Neural cell (in vitro differentiated cells): ENCODE data around the gene DDX25. TPM values are rescaled to one million over a fixed set of nuclear protein-coding genes. Genes with fewer than 3 reads are reported as not detected.

Experiments
- H2AFZ ChIP-seq: fragments of 200-600, 300-800 bp; sonication (generic), shearing (Covaris generic); 2 replicates; pipeline ENCODE4 v1.6.0; 2014; ENCODE audit warnings: low read depth, mild to moderate bottlenecking, antibody characterized with exemption, low read length, moderate library complexity
- H3F3A ChIP-seq: fragments of 200-600 bp; shearing (Covaris generic); 2 replicates; pipeline ENCODE4 v1.6.1; 2016; ENCODE audit warnings: mild to moderate bottlenecking, moderate library complexity, mixed read lengths, antibody characterized with exemption, low read length; ENCODE audit not compliant: insufficient read depth, poor library complexity, severe bottlenecking
- H3K27ac ChIP-seq: fragments of 200-600, 300-800 bp; sonication (generic), shearing (Covaris generic); 2 replicates; pipeline ENCODE4 v1.5.1; 2014; ENCODE audit warnings: mild to moderate bottlenecking, low read length, moderate library complexity
- H3K27me3 ChIP-seq: fragments of 300-800, 200-600 bp; sonication (generic), shearing (Covaris generic); 2 replicates; pipeline ENCODE4 v1.6.0; 2014; ENCODE audit warnings: mild to moderate bottlenecking, low read depth, low read length, moderate library complexity; ENCODE audit not compliant: insufficient read depth
- H3K36me3 ChIP-seq: fragments of 300-800, 200-600 bp; sonication (generic), shearing (Covaris generic); 2 replicates; pipeline ENCODE4 v1.5.1; 2014; ENCODE audit warnings: mild to moderate bottlenecking, antibody characterized with exemption, low read length, moderate library complexity; ENCODE audit not compliant: insufficient read depth
- H3K4me2 ChIP-seq: fragments of 300-800, 200-600 bp; sonication (generic), shearing (Covaris generic); 2 replicates; pipeline ENCODE4 v1.6.0; 2014; ENCODE audit warnings: mild to moderate bottlenecking, low read length
- H3K4me3 ChIP-seq: fragments of 300-800, 200-600 bp; sonication (generic), shearing (Covaris generic); 2 replicates; pipeline ENCODE4 v1.5.1; 2014; ENCODE audit warnings: mild to moderate bottlenecking, low read length, moderate library complexity
- H3K79me2 ChIP-seq: fragments of 200-600 bp; shearing (Covaris generic); replicated peaks from 2 replicates; pipeline ENCODE4 v1.6.0; 2014; ENCODE audit warnings: mild to moderate bottlenecking, low read length, moderate library complexity; ENCODE audit not compliant: insufficient read depth
- H3K9ac ChIP-seq: fragments of 300-800, 200-600 bp; sonication (generic), shearing (Covaris generic); 2 replicates; pipeline ENCODE4 v1.6.1; 2016; ENCODE audit warnings: mild to moderate bottlenecking, low read length, mixed read lengths
- H3K9me2 ChIP-seq: fragments of 200-600 bp; shearing (Covaris generic); 2 replicates; pipeline ENCODE4 v1.6.1; 2016; ENCODE audit warnings: mild to moderate bottlenecking, low read length, mixed read lengths; ENCODE audit not compliant: insufficient read depth
- H3K9me3 ChIP-seq: fragments of 200-600, 300-800 bp; sonication (generic), shearing (Covaris generic); 2 replicates; pipeline ENCODE4 v1.6.1; 2016; ENCODE audit warnings: mild to moderate bottlenecking, mixed run types, low read length, moderate library complexity, mixed read lengths
- H4K20me1 ChIP-seq: fragments of 200-600 bp; shearing (Covaris generic); 2 replicates; pipeline ENCODE4 v1.6.1; 2016; ENCODE audit warnings: mild to moderate bottlenecking, mixed run types; ENCODE audit not compliant: insufficient read depth
- EP300 ChIP-seq: fragments of 450-650 bp; conservative IDR thresholded peaks from 2 replicates; pipeline ENCODE4 v1.6.1; 2014; ENCODE audit warnings: antibody characterized with exemption, mild to moderate bottlenecking, moderate library complexity; ENCODE audit not compliant: poor library complexity, severe bottlenecking
- EZH2 ChIP-seq: fragments of 200-600, 300-800 bp; shearing (Covaris generic), sonication (generic); IDR thresholded peaks from 2 replicates; pipeline ENCODE4 v1.6.1; 2014; ENCODE audit warnings: antibody characterized with exemption, low read length, borderline replicate concordance, mild to moderate bottlenecking; ENCODE audit not compliant: insufficient read depth, poor library complexity, severe bottlenecking
- MXI1 ChIP-seq: fragments of 450-650 bp; conservative IDR thresholded peaks from 2 replicates; pipeline ENCODE4 v1.6.1; 2014; ENCODE audit warnings: antibody characterized with exemption, mild to moderate bottlenecking; ENCODE audit not compliant: poor library complexity, severe bottlenecking
- POLR2AphosphoS5 ChIP-seq: IDR thresholded peaks from 2 replicates; pipeline ENCODE4 v1.6.1; 2012
- RAD21 ChIP-seq: fragments of 450-650 bp; conservative IDR thresholded peaks from 2 replicates; pipeline ENCODE4 v1.6.1; 2014; ENCODE audit warnings: antibody characterized with exemption, mild to moderate bottlenecking, moderate library complexity
- SMC3 ChIP-seq: fragments of 450-650 bp; conservative IDR thresholded peaks from 2 replicates; pipeline ENCODE4 v1.6.1; 2014; ENCODE audit warnings: antibody characterized with exemption, mild to moderate bottlenecking, moderate library complexity; ENCODE audit not compliant: poor library complexity
- TAF1 ChIP-seq: IDR thresholded peaks from 2 replicates; pipeline ENCODE4 v1.6.1; 2012; ENCODE audit warnings: low read depth
- polyA plus RNA-seq: library from polyadenylated mRNA; depleted of rRNA; stranded (reverse); fragments of >200 nt; gene quantifications from 2 replicates; pipeline ENCODE4 v1.2.3, GENCODE V29; 2014
- TF ChIP-seq, protein P1 (sequence below): fragments of 450-650 bp; IDR thresholded peaks from 2 replicates; pipeline ENCODE4 v1.5.1; 2014; ENCODE audit warnings: antibody characterized with exemption, mild to moderate bottlenecking, moderate library complexity; ENCODE audit not compliant: poor library complexity, severe bottlenecking

The DDX25 gene
- polyA plus RNA-seq, 1 donor from 2014 or later: 66.4 TPM

DNA sequence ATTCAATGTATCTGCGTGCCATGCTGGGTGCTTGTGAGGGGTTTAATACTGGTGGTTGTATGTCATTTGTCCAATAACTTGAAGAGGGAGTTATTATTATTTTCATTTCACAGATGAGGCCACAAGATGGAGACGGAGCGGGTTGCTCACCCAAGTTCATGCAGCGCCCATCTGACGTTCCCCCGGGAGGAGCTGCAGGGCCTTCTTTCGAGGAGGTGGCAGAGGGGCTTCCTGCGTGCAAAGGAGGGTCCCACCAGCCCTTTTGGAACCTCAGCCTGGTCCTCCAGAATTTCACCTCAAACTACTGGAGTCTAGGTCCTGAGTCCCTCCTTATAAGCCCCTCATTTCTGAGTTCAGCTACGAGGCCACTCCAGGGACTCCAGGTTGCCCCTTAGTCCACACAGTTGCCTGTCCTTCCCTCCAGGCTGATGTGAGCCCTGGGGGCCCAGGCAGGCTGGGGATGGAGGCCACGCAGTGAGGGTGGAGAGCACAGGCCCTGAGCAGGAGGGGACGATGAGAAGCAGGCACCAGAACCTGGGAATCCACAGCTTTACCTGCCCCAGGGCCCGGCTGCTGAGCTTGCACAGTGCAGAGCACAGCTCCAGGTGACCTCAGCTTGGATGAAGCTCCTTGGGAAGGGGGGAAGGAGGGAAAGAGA lies 38.6 kb downstream of the DDX25 start:
- H3K4me3 ChIP-seq: no peak overlapping the region
- no peaks in the 10 kb centered on the region for H3K79me2 ChIP-seq
- no peak overlapping the region for H3K27ac ChIP-seq
- H3F3A ChIP-seq: no peaks in the 10 kb centered on the region
- H3K9me2 ChIP-seq: no peaks in the 10 kb centered on the region
- no peaks in the 10 kb centered on the region for H4K20me1 ChIP-seq
- no peak overlapping the region for H3K9ac ChIP-seq
- TF ChIP-seq, protein P1, sequence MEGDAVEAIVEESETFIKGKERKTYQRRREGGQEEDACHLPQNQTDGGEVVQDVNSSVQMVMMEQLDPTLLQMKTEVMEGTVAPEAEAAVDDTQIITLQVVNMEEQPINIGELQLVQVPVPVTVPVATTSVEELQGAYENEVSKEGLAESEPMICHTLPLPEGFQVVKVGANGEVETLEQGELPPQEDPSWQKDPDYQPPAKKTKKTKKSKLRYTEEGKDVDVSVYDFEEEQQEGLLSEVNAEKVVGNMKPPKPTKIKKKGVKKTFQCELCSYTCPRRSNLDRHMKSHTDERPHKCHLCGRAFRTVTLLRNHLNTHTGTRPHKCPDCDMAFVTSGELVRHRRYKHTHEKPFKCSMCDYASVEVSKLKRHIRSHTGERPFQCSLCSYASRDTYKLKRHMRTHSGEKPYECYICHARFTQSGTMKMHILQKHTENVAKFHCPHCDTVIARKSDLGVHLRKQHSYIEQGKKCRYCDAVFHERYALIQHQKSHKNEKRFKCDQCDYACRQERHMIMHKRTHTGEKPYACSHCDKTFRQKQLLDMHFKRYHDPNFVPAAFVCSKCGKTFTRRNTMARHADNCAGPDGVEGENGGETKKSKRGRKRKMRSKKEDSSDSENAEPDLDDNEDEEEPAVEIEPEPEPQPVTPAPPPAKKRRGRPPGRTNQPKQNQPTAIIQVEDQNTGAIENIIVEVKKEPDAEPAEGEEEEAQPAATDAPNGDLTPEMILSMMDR: no peak
- TF ChIP-seq MXI1 (no peak), SMC3 (no peak), EZH2 (no peak), EP300 (no peak), TAF1 (no peak), RAD21 (no peak)
- no peak overlapping the region for H3K4me2 ChIP-seq
- H2AFZ ChIP-seq: no peak overlapping the region
- no peaks in the 10 kb centered on the region for H3K9me3 ChIP-seq
- H3K36me3 ChIP-seq: no peaks in the 10 kb centered on the region
- H3K27me3 ChIP-seq: no peaks in the 10 kb centered on the region

DNA sequence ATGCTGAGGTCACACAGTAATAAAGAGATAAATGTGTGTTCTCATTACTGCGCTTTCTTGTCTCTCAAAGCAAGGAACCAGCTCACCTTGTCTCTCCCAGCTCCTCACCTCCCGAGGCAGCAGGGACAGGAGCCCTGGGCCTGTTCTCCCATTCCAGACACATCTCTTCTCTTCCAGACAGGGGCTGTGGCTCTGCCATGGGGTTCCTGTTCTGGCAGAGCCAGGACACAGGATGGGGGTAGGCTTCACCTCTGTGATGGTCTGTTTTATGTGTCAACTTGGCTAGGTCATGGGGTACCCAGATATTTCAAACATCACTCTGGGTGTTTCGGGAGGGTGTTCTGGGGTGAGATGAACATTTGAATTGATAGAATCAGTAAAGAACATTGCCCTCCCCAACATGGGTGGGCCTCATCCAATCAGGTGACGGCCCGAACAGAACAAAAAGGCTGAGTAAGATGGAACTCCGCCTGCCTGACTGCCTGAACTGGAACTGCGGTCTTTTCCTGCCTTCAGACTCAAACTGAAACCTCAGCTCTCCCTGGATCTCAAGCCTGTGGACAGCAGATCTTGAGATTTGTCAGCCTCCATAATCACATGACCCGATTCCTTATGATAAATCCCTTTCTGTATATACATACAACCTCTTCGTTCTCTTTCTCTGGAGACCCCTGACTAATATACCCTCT lies 39.5 kb downstream of the DDX25 start:
- no peaks in the 10 kb centered on the region for H4K20me1 ChIP-seq

DNA sequence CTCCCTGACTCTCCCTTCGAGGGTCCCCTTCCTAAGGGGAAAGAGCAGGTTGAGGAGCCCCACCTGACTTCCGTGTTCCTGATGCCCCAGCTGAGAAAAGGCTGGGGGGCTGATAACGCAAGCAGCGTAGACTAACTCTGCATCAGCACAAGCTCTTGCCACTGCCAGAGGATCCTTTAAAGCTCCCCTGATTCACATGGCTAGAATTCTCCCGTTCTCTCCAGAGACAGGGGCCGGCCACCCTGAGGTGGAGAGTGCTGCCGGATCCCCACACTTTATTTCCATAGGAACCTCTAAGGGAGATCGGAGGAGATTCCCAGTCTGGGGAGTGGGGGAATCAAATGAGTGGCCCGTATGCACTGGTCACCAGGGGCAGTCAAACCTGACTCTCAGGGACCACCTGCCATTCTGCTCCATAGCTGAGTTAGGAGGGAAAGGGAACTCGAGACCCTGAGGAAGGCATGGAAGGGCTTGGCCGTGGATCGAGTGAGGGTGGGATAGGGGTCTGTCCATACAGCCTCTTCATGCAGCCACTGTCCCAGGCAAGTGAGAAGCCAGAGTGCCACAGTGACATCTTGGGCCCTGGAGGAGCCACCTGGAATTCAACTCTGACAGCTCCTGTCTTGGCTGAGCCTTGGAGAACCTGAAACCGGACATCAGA lies 40.2 kb downstream of the DDX25 start:
- Histone ChIP-seq H3K9ac (no peak overlapping the region), H3K79me2 (no peaks in the 10 kb centered on the region), H3K9me3 (no peaks in the 10 kb centered on the region), H3F3A (no peaks in the 10 kb centered on the region), H3K4me3 (no peak overlapping the region), H3K9me2 (no peaks in the 10 kb centered on the region), H3K4me2 (no peak overlapping the region), H3K27me3 (no peaks in the 10 kb centered on the region), H2AFZ (no peak overlapping the region), H3K36me3 (no peaks in the 10 kb centered on the region), H3K27ac (no peak overlapping the region), H4K20me1 (no peaks in the 10 kb centered on the region)
- TF ChIP-seq EP300 (no peak), TAF1 (no peak), MXI1 (no peak), EZH2 (no peak), POLR2AphosphoS5 (no peak)

More for the DNA sequence above, 39.5 kb downstream of the DDX25 start:
- H3K9me3 ChIP-seq: no peaks in the 10 kb centered on the region
- no peak overlapping the region for H2AFZ ChIP-seq
- no peaks in the 10 kb centered on the region for H3K79me2 ChIP-seq
- no peak for TF ChIP-seq POLR2AphosphoS5
- no peaks in the 10 kb centered on the region for H3F3A ChIP-seq
- H3K9ac ChIP-seq: no peak overlapping the region
- H3K9me2 ChIP-seq: no peaks in the 10 kb centered on the region
- H3K4me2 ChIP-seq: no peak overlapping the region
- H3K36me3 ChIP-seq: no peaks in the 10 kb centered on the region
- H3K27me3 ChIP-seq: no peaks in the 10 kb centered on the region
- H3K27ac ChIP-seq: no peak overlapping the region
- no peak overlapping the region for H3K4me3 ChIP-seq
